ENCODE data around the gene HOXD4.

The HOXD4 gene

DNA sequence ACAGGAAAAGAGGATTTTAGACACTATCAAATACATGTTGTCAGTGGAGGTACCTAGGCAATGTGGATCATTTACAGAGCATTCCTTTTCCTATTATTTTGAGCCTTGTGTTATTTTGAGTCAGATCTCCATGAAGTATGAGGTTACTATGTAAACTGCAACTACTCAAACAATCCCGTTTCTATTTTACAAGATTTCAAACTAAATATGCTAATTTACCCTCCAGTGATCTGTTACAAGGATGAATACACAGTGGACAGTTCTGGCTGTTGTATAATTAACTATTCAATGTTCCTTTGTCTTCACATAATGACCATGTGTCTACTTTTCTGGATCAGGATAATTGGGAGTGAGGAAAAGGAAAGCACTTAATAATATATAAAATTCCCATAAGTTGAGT is 41.7 kb downstream of the HOXD4 start:
- peak in 1 of 2 donors; percentile 55 for DNase-seq

DNA sequence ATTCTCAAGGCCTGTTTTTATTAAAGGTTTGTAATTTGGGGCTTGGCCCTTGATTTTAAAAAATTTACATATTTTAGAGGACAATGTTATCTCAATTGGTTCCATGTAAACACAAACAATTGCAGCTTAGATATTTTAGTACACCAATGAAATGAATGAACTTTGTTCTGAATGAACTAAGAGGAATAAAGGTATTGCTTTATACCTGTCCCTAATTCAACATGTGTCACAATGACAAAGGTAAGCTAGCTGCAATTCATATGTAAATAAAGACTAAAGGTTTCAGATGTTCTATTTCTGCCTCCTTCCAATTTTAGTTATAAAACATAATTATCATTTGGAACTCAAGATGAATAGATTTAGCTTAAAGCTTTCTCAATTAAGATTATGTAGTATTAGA is 48.6 kb downstream of the HOXD4 start:
- no peak for DNase-seq

DNA sequence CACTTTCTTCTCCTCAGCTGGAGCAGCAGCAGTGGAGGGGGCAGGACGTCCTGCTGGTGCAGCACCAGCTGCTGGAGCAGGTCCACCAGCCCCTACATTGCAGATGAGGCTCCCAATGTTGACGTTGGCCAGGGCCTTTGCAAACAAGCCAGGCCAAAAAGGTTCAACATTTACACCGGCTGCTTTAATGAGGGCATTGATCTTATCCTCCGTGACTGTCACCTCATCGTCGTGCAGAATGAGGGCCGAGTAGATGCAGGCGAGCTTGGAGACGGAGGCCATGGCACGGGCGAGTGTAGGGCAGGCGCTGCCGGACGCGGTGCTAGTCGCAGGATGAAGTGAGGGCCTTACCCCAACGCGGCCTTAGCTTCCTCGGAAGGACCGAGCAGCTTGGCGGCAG is 49.6 kb downstream of the HOXD4 start:
- no peak for DNase-seq

DNA sequence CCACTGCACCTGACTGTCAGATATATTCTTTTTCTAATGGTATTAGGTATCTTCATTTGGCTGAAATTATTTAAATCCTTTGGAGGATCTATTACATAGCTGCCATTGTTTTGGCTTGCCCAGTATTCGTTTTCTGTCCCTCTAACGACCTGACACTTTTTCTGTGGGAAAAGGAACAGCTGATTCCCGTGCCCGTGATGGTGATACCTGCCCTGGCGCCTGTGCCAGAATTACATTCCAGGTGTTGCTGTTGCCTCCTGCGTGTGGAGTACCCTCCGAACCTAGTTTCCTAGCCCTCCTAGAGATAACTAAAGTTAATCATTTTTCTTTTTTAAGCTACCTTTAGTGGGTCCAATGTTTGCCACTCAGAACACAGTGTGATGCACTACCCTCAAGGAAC is 51.1 kb downstream of the HOXD4 start:
- no peak for DNase-seq

All from hippocampal formation (tissue), 2 donors.